UCSD-AML1 (cell line): Measurements from ENCODE around the gene FBXO15.

ENCODE experiments used
- DNase-seq: peaks from one replicate; lab custom pipeline; 2025; ENCODE audit not compliant: unreplicated experiment; lab: John Stamatoyannopoulos, UW

The FBXO15 gene

GRCh38 chr18:74066018-74066417 lies 81.6 kb downstream of the FBXO15 start:
- DNase-seq: no peak

DNA sequence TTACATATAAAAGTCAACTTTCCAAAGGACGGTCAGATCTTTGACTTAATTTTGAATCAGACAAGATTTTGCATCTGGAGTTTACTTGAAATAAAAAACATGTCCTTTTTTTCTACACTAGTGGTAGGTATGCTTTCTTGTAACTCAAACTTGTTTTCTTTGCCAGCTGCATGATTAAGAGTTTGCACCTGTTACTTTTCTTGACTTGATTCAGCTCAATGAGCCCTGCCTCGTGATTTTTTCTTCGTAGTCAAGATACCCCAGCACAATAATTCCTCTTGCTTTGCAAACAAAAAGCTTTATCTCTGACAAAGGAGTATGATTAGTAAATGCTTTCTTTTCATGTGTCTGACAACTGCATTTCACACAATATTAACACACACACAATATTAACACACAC lies 82.3 kb downstream of the FBXO15 start:
- DNase-seq: no peak

- DNase-seq: no peak
These were observed 83.1 kb downstream of the FBXO15 start for GRCh38 chr18:74064510-74064909.

DNA sequence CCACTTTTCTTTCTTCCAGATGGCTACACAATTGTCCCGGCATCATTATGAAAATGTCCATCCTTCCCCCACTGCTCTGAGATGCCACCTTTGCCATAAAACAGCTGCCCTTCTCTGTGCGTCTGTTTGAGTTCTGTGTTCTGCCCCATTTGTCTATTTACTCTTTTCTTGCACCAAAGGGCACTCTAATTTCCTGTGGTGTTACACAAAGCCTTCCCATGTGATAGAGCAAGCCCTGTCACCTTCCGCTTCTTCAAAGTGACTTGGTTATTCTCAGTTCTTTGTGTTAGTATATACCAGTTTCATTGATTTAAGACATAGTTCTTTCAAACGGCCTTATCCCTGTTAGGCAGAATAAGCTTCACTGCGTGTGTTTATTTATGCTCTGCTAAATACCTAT lies 84.1 kb downstream of the FBXO15 start:
- DNase-seq: no peak

- no peak for DNase-seq
These were observed 84.6 kb downstream of the FBXO15 start for GRCh38 chr18:74063023-74063422.

GRCh38 chr18:74062037-74062436 lies 85.6 kb downstream of the FBXO15 start:
- no peak for DNase-seq

DNA sequence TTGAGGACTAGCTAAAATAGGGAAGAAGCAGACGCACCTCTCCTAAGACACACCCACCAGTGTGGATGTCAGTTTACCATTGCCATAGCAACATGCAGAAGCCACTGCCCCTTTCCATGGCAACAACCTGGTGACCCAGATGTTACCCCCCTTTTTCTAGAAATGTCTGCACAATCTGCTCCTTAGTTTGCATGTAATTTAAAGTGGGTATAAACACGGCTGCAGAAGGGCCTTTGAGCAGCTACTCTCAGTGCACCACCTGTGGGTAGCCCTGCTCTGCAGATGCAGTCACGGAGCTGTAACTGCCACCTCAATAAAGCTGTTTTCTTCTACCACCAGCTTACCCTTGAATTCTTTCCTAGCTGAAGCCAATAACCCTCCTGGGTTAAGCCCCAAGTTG lies 87.1 kb downstream of the FBXO15 start:
- DNase-seq: no peak

GRCh38 chr18:74050807-74051206 lies 96.8 kb downstream of the FBXO15 start:
- DNase-seq: no peak

DNA sequence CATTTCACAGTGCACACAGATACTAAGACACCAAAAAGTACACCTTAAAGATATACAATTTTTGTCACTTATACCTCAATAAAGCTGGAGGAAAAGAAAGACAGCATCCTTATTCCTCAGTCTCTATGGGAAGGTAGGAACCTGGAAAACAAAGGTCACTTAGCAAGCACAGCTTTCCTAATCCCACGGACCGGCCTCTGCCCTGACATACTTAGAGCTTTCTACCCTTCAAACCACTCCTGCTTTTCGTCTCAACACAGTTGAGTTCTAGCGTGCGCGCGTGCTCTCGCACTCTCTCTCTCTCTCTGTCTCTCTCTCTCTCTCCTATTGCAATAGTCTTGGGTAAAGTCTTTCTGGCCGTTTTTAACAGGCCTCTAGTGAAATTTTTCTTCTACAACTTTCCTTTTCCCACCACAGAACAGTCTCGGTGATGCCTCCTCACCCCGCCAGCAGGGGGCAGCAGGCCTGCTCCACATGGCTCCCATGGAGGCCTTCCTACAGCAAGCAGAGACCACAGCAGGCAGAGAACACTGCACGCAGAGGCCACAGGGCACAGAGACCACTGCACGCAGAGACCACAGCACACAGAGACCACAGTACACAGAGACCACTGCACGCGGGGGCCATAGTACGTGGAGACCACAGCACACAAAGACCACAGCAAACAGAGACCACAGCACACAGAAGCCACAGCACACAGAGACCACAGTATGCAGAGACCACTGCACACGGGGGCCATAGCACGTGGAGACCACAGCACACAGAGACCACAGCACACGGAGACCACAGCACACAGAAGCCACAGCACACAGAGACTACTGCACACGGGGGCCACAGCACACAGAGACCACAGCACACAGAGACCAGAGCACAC lies 106.9 kb downstream of the FBXO15 start:
- DNase-seq: peak; percentile 48

DNA sequence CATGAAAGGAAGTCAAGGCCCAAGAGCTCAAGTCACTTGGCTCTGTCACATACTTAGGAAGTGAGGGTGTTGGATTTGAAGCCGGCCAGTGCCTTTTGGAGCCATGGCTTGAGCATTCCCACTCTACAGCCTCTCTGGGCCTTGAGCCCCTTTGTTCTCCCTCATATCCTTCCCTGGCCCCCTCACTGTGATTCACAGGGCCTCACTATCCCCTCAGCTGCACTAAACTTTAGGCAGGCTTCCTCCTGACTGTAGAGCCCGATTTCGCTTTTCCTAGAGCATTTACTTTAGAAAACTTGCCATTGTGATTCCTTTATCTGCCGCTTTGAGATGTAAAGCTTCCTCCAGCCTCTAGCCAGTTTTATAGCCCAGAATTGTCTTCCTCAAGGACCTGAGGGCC lies 107.6 kb downstream of the FBXO15 start:
- DNase-seq: no peak

DNA sequence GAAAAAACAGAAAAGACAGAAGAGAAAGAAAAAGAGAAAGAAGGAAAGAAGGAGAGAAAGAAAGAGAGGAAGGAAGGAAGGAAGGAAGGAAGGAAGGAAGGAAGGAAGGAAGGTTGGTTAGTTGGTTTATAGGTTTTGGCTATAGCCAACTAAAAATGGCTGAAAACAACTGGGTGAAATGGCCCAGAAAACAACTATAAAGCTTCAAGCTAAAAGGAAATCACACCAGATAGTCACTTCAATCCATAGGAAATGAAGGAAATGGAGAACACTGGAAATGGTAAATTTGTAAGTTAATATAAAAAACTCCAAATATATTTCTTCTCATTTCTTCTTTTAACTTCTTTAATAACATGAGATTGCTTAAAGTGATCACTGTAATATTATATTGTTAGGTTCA lies 118.5 kb downstream of the FBXO15 start:
- no peak for DNase-seq
